MM.1S (cell line): ENCODE results near the gene TRIM8.

Experiments used
- EZH2 ChIP-seq: fragments of 300-600 bp; sonication (generic); optimal IDR thresholded peaks from 2 replicates; pipeline ENCODE3; 2017; ENCODE audit warnings: low read depth, mild to moderate bottlenecking, antibody characterized with exemption, low read length, mixed read lengths
- EZH2phosphoT487 ChIP-seq: fragments of 300-600 bp; sonication (generic); IDR thresholded peaks from 2 replicates; pipeline ENCODE4 v1.6.1; 2018; ENCODE audit warnings: antibody characterized with exemption, low read length
- TF ChIP-seq, protein P1 (sequence below): fragments of 300-600 bp; sonication (generic); IDR thresholded peaks from 2 replicates; pipeline ENCODE4 v1.5.1; 2016; ENCODE audit warnings: antibody characterized with exemption, low read length, mixed read lengths

DNA sequence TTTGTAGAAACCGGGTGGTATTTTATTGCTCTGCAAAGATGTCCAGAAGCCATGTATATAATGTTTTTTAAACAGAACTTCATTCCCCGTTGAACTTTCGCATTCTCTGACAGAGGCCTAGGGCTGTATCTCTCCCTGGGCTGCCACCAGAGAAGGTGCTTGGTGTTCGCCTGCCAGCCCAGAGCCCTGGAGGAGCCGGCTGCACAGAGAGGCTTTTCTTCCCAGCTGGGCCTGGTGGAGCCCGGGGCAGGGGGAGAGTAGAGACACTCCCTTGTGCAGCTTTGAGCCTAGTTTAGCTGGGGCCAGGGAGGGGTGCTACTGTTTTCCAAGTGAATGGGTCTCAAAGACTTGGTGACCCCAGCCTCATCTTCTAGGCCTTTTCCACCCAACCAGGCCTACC is 13.6 kb upstream of the TRIM8 start:
- TF ChIP-seq, protein P1, sequence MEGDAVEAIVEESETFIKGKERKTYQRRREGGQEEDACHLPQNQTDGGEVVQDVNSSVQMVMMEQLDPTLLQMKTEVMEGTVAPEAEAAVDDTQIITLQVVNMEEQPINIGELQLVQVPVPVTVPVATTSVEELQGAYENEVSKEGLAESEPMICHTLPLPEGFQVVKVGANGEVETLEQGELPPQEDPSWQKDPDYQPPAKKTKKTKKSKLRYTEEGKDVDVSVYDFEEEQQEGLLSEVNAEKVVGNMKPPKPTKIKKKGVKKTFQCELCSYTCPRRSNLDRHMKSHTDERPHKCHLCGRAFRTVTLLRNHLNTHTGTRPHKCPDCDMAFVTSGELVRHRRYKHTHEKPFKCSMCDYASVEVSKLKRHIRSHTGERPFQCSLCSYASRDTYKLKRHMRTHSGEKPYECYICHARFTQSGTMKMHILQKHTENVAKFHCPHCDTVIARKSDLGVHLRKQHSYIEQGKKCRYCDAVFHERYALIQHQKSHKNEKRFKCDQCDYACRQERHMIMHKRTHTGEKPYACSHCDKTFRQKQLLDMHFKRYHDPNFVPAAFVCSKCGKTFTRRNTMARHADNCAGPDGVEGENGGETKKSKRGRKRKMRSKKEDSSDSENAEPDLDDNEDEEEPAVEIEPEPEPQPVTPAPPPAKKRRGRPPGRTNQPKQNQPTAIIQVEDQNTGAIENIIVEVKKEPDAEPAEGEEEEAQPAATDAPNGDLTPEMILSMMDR: no peak
- TF ChIP-seq EZH2phosphoT487 (no peak), EZH2 (no peak)
